ENCODE data around the gene SHC3. TPM values are rescaled to one million over a fixed set of nuclear protein-coding genes. Genes with fewer than 3 reads are reported as not detected.

The SHC3 gene
- total RNA-seq, 1 experiment from 2014 or later, result 4.0 TPM

GRCh38 chr9:89029788-89030187, 148.8 kb downstream of the SHC3 start:
- Mint-ChIP-seq H3K36me3 (ENCODE audit: insufficient read depth, unreplicated experiment) (peaks cover 4% of the 10 kb centered on the region), H3K9me3 (ENCODE audit: low read depth, unreplicated experiment) (peaks cover 2% of the 10 kb centered on the region), H3K27ac (ENCODE audit: unreplicated experiment) (no peak overlapping the region), H3K4me1 (ENCODE audit: low read depth, unreplicated experiment) (no peaks in the 10 kb centered on the region), H3K27me3 (ENCODE audit: unreplicated experiment) (no peaks in the 10 kb centered on the region), H3K4me3 (ENCODE audit: low read depth, unreplicated experiment) (no peak overlapping the region)
- DNase-seq, result no peak
- TF ChIP-seq CTCF (IDR thresholded peaks at IDR 0.05; ENCODE audit: unreplicated experiment), result no peak
- no TSS peak for BruUV-seq (replicated peaks)
- CTCF ChIA-PET, result no interaction called here
- intact Hi-C loops (cut with micrococcal nuclease; ENCODE audit: unreplicated experiment), result loop anchor here (10.0 kb wide), 2 partner anchors 105 to 155 kb away; no protein-coding TSS in a partner anchor

- H3K9me3 Mint-ChIP-seq (ENCODE audit: low read depth, unreplicated experiment), result peaks cover 2% of the 10 kb centered on the region
- DNase-seq, result no peak
- H3K27me3 Mint-ChIP-seq (ENCODE audit: unreplicated experiment), result no peaks in the 10 kb centered on the region
- no peak overlapping the region for H3K27ac Mint-ChIP-seq (ENCODE audit: unreplicated experiment)
- intact Hi-C loops (cut with micrococcal nuclease; ENCODE audit: unreplicated experiment), result loop anchor here (10.0 kb wide), 2 partner anchors 108 to 158 kb away; no protein-coding TSS in a partner anchor
- no peak overlapping the region for H3K4me3 Mint-ChIP-seq (ENCODE audit: low read depth, unreplicated experiment)
- no peak for TF ChIP-seq CTCF (IDR thresholded peaks at IDR 0.05; ENCODE audit: unreplicated experiment)
- H3K4me1 Mint-ChIP-seq (ENCODE audit: low read depth, unreplicated experiment), result peaks cover 2% of the 10 kb centered on the region
- BruUV-seq (replicated peaks), result no TSS peak
- H3K36me3 Mint-ChIP-seq (ENCODE audit: insufficient read depth, unreplicated experiment), result peaks cover 3% of the 10 kb centered on the region
- CTCF ChIA-PET, result no interaction called here
Observed at GRCh38 chr9:89026876-89027275, 151.7 kb downstream of the SHC3 start.

- Mint-ChIP-seq H3K9me3 (ENCODE audit: low read depth, unreplicated experiment) (no peaks in the 10 kb centered on the region), H3K27me3 (ENCODE audit: unreplicated experiment) (no peaks in the 10 kb centered on the region), H3K36me3 (ENCODE audit: insufficient read depth, unreplicated experiment) (peaks cover 7% of the 10 kb centered on the region), H3K4me3 (ENCODE audit: low read depth, unreplicated experiment) (no peak overlapping the region), H3K27ac (ENCODE audit: unreplicated experiment) (no peak overlapping the region), H3K4me1 (ENCODE audit: low read depth, unreplicated experiment) (peaks cover 15% of the 10 kb centered on the region)
- no peak for TF ChIP-seq CTCF (IDR thresholded peaks at IDR 0.05; ENCODE audit: unreplicated experiment)
- DNase-seq, result no peak
- intact Hi-C loops (cut with micrococcal nuclease; ENCODE audit: unreplicated experiment), result loop anchor here (10.0 kb wide), 2 partner anchors 109 to 159 kb away; no protein-coding TSS in a partner anchor
- CTCF ChIA-PET, result no interaction called here
- BruUV-seq (replicated peaks), result no TSS peak
Observed at GRCh38 chr9:89025553-89025952, 153.1 kb downstream of the SHC3 start.

- H3K4me3 Mint-ChIP-seq (ENCODE audit: low read depth, unreplicated experiment), result no peak overlapping the region
- H3K27ac Mint-ChIP-seq (ENCODE audit: unreplicated experiment), result no peak overlapping the region
- TF ChIP-seq CTCF (IDR thresholded peaks at IDR 0.05; ENCODE audit: unreplicated experiment), result no peak
- H3K9me3 Mint-ChIP-seq (ENCODE audit: low read depth, unreplicated experiment), result no peaks in the 10 kb centered on the region
- no TSS peak for BruUV-seq (replicated peaks)
- DNase-seq, result no peak
- peaks cover 15% of the 10 kb centered on the region for H3K4me1 Mint-ChIP-seq (ENCODE audit: low read depth, unreplicated experiment)
- intact Hi-C loops (cut with micrococcal nuclease; ENCODE audit: unreplicated experiment), result loop anchor here (10.0 kb wide), 2 partner anchors 110 to 160 kb away; no protein-coding TSS in a partner anchor
- CTCF ChIA-PET, result no interaction called here
- H3K27me3 Mint-ChIP-seq (ENCODE audit: unreplicated experiment), result no peaks in the 10 kb centered on the region
- H3K36me3 Mint-ChIP-seq (ENCODE audit: insufficient read depth, unreplicated experiment), result peaks cover 7% of the 10 kb centered on the region
Observed at GRCh38 chr9:89024727-89025126, 153.9 kb downstream of the SHC3 start.

All from Calu3 (cell line).